ENCODE results near the gene TMEM115. TPM values are rescaled to one million over a fixed set of nuclear protein-coding genes. Genes with fewer than 3 reads are reported as not detected.

The TMEM115 gene
- total RNA-seq, 2 donors from 2014 or later, result 16.7 to 17.4 TPM

DNA sequence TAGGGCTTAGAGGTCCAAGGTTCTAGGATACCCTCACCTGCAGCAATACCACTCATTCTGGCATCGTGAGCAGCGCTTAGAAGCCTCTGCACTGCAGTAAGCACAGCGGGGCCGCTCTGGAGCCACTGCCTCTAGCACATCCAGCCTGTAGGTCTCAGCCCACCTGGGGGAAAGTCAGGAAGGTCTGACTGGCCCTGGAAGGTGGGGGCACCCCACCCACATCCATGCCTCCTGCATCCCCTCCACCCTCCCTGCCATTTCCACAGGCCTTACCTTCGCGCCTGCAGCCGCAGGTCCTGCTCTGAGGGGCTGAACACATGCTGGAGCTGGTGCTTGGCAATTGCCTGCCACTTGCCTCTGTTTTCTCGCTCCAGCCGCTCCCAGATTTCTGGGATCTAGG is 17.8 kb downstream of the TMEM115 start:
- no peak for ATAC-seq
- DNase-seq, result no peak
- Mint-ChIP-seq H3K36me3 (ENCODE audit: low read depth) (peaks cover 5% of the 10 kb centered on the region), H3K4me1 (peaks cover 41% of the 10 kb centered on the region), H3K27ac (peak overlapping the region; percentile 99), H3K4me3 (peak overlapping the region; percentile 97), H3K27me3 (no peaks in the 10 kb centered on the region)
- no peaks in the 10 kb centered on the region for H3K9me3 ChIP-seq (ENCODE audit: control insufficient read depth, low read length, poor library complexity, severe bottlenecking)

GRCh38 chr3:50340448-50341329 is 18.6 kb downstream of the TMEM115 start, which contains the start of gene RASSF1:
RASSF1 (minus strand) TSS chr3:50340836; CDS start chr3:50340805, 31 bp downstream.
- Mint-ChIP-seq H3K36me3 (ENCODE audit: low read depth) (peaks cover 5% of the 10 kb centered on the region), H3K4me1 (peaks cover 45% of the 10 kb centered on the region)

DNA sequence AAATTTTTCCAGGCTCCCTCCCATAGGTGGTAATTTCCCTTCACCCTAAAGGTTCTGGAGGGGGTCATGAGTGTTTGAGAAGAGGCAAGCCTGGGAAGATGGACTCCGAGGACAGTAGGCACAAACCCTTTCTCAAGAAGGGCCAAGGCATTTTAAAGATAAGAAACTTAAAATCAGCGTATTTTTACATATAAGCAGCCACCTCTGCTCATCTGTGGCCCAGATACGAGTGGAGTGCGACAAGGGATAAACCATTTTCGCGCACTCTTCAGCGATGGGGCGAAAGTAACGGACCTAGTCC is 19.2 kb downstream of the TMEM115 start:
- H3K36me3 Mint-ChIP-seq (ENCODE audit: low read depth), result peaks cover 5% of the 10 kb centered on the region
- H3K4me1 Mint-ChIP-seq, result peaks cover 50% of the 10 kb centered on the region
- ATAC-seq (no peak), DNase-seq (no peak)
- H3K9me3 ChIP-seq (ENCODE audit: control insufficient read depth, low read length, poor library complexity, severe bottlenecking), result no peaks in the 10 kb centered on the region
- H3K27me3 Mint-ChIP-seq, result no peaks in the 10 kb centered on the region
- peak overlapping the region; percentile 99 for H3K27ac Mint-ChIP-seq
- H3K4me3 Mint-ChIP-seq, result peak overlapping the region; percentile 97

More at GRCh38 chr3:50340448-50341329, 18.6 kb downstream of the TMEM115 start, which contains the start of gene RASSF1:
- ATAC-seq (peak; percentile 17), DNase-seq (peak in 2 of 3 donors; percentile 61 to 62)
- Mint-ChIP-seq H3K27ac (peak within 1 kb of the TSS; percentile 99), H3K27me3 (no peaks in the 10 kb centered on the region), H3K4me3 (peak within 1 kb of the TSS; percentile 97)
- no peaks in the 10 kb centered on the region for H3K9me3 ChIP-seq (ENCODE audit: control insufficient read depth, low read length, poor library complexity, severe bottlenecking)

DNA sequence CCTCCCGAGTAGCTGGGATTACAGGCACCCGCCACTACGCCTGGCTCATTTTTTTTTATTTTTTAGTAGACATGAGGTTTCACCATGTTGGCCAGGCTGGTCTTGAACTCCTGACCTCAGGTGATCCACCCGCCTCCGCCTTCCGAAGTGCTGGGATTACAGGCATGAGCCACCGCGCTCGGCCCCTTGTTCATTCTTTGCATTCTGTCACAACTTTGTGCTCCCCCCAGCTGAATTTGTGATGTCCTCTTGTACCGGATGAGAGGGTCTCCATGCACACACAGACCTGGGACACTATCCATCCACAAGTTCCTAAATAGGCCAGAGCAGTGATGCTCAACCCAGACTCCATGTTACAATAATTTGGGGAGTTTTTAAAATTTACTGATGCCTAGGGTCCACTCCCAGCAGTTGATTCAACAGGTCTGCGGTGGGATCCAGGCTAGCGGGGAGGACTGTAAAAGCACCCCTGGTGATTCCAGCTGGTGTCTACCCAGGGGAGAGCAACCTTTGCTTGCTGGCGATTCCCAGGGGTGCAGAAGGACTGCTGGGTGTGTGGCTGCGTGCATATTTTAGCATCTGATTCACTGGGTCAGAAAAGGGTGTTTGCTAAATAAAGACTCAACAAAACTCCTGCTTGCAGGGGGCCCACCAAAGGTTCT is 19.7 kb downstream of the TMEM115 start:
- Mint-ChIP-seq H3K36me3 (ENCODE audit: low read depth) (peaks cover 5% of the 10 kb centered on the region), H3K27me3 (no peaks in the 10 kb centered on the region), H3K4me1 (peaks cover 51% of the 10 kb centered on the region), H3K27ac (peak overlapping the region; percentile 99), H3K4me3 (peak overlapping the region; percentile 97)
- no peaks in the 10 kb centered on the region for H3K9me3 ChIP-seq (ENCODE audit: control insufficient read depth, low read length, poor library complexity, severe bottlenecking)
- DNase-seq, result no peak
- no peak for ATAC-seq

DNA sequence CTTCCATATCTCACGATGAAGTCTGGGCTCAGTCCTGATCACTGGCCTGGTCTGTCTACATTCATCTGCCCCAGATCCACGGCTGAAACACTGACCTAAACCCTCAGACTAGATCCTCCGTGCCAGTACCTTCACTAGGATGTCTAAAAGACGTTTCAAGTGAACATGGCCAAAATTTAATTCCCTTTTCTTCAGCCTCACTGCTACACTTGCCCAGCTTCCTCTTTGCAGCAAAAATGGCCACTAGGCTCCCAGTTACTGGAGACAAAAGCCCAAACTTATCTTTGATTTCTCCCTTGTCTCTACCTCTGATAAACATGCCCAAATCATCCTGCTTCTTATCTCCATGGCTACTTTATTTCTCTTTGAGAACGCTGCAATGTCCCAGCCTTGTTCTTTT is 20.4 kb downstream of the TMEM115 start:
- Mint-ChIP-seq H3K4me1 (peaks cover 55% of the 10 kb centered on the region), H3K27ac (peak overlapping the region; percentile 99), H3K4me3 (peak overlapping the region; percentile 97), H3K36me3 (ENCODE audit: low read depth) (peaks cover 5% of the 10 kb centered on the region), H3K27me3 (no peaks in the 10 kb centered on the region)
- DNase-seq (no peak), ATAC-seq (no peak)
- no peaks in the 10 kb centered on the region for H3K9me3 ChIP-seq (ENCODE audit: control insufficient read depth, low read length, poor library complexity, severe bottlenecking)

DNA sequence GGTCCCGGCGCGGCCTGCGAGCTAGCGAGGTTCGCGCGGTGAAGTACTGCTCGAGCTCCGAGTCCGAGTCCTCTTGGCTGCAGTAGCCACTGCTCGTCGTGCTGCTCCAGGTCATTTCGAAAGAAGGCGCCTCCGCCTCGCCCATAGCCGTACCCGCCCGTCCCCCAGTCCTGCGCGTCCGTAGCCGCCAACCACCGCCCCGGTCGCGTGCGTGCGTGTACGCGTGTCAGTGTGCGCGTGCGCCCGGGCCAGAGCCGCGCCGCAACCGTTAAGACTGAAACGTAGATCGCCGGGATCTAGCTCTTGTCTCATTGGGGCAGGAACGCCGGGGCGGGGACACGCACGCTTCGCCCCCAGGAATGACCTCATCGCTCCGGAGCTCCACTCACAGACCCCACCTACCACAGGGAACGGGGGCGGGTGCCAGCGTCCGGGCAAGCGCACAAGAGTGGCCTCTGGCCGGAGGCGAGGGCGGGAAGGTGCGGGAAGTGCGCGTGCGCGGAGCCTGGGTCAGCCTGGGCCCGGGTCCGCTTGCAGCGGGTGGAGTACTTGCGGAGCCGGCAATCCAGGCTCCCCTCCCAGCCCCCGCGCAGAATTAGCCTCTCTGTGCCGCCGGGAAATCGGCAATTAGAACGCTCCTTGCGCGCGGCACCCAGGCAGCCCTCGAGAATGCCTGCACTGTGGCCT is 22.0 kb downstream of the TMEM115 start:
- DNase-seq (peak; percentile 80 to 90 (median 85)), ATAC-seq (peak; percentile 81)
- Mint-ChIP-seq H3K27me3 (no peaks in the 10 kb centered on the region), H3K4me1 (peaks cover 56% of the 10 kb centered on the region), H3K36me3 (ENCODE audit: low read depth) (peaks cover 5% of the 10 kb centered on the region), H3K27ac (peak overlapping the region; percentile 99), H3K4me3 (peak overlapping the region; percentile 97)
- H3K9me3 ChIP-seq (ENCODE audit: control insufficient read depth, low read length, poor library complexity, severe bottlenecking), result no peaks in the 10 kb centered on the region

- no peaks in the 10 kb centered on the region for H3K9me3 ChIP-seq (ENCODE audit: control insufficient read depth, low read length, poor library complexity, severe bottlenecking)
- peaks cover 5% of the 10 kb centered on the region for H3K36me3 Mint-ChIP-seq (ENCODE audit: low read depth)
- no peaks in the 10 kb centered on the region for H3K27me3 Mint-ChIP-seq
- ATAC-seq, result peak; percentile 47
- DNase-seq, result no peak
- peak overlapping the region; percentile 97 for H3K4me3 Mint-ChIP-seq
- H3K27ac Mint-ChIP-seq, result peak overlapping the region; percentile 99
- peaks cover 56% of the 10 kb centered on the region for H3K4me1 Mint-ChIP-seq
Observed at GRCh38 chr3:50336452-50337174, 22.7 kb downstream of the TMEM115 start.

- peaks cover 5% of the 10 kb centered on the region for H3K36me3 Mint-ChIP-seq (ENCODE audit: low read depth)
- H3K27me3 Mint-ChIP-seq, result no peaks in the 10 kb centered on the region
- no peak for ATAC-seq
- no peaks in the 10 kb centered on the region for H3K9me3 ChIP-seq (ENCODE audit: control insufficient read depth, low read length, poor library complexity, severe bottlenecking)
- H3K4me3 Mint-ChIP-seq, result peak overlapping the region; percentile 19
- peaks cover 45% of the 10 kb centered on the region for H3K4me1 Mint-ChIP-seq
- no peak for DNase-seq
- peak overlapping the region; percentile 99 for H3K27ac Mint-ChIP-seq
Observed at GRCh38 chr3:50334339-50335075, 24.8 kb downstream of the TMEM115 start.

DNA sequence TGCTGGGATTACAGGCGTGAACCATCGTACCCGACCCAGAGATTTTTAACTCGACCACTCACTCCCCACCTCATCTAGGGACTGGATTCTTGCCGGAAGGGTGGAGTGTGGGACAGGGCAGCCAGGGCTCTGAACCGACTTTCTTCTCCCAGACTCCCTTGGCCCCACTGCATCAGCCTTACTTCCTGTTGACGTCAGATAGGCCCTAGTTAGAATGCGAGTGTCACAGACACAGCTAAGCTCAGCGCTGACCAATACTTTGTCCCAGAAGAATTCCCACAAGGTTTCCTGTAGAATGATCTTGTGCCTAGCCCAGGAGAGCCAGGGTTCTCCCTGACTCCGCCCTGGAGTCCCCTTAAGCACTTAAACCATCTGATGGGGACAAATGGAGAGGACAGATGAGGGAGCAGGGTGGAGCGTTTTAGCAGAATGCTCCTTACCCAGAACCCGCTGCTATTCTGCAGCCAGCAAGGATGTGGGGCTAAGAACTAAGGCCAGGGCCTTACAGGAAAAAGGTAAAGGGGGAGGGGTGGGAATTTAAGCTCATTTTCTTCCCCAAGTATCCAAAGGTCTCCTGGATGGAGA is 25.5 kb downstream of the TMEM115 start:
- H3K9me3 ChIP-seq (ENCODE audit: control insufficient read depth, low read length, poor library complexity, severe bottlenecking), result no peaks in the 10 kb centered on the region
- peaks cover 40% of the 10 kb centered on the region for H3K4me1 Mint-ChIP-seq
- peaks cover 3% of the 10 kb centered on the region for H3K36me3 Mint-ChIP-seq (ENCODE audit: low read depth)
- DNase-seq (no peak), ATAC-seq (no peak)
- H3K27me3 Mint-ChIP-seq, result no peaks in the 10 kb centered on the region
- H3K4me3 Mint-ChIP-seq, result peak overlapping the region; percentile 61
- H3K27ac Mint-ChIP-seq, result peak overlapping the region; percentile 99

DNA sequence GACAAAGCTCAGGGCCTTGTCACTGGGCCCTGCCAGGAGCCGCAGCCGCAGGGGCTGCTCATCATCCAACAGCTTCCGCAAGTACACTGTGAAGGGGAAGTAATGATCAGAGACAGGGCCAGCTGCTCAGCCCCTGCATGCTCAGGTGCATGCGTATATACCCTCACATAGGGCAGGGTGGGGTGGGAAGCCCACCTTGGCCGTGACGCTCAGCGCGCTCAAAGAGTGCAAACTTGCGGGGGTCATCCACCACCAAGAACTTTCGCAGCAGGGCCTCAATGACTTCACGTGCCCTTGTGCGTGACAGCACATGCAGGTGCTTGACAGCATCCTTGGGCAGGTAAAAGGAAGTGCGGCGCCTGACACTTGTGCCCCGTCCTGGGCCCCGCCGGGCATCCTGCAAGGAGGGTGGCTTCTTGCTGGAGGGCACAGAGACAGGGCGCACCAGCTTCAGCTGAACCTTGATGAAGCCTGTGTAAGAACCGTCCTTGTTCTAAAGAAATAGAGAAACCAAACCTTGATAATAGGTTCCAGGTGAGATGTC is 27.9 kb downstream of the TMEM115 start:
- Mint-ChIP-seq H3K4me1 (peaks cover 34% of the 10 kb centered on the region), H3K27ac (peak overlapping the region; percentile 21), H3K4me3 (no peak overlapping the region), H3K36me3 (ENCODE audit: low read depth) (no peaks in the 10 kb centered on the region), H3K27me3 (no peaks in the 10 kb centered on the region)
- no peaks in the 10 kb centered on the region for H3K9me3 ChIP-seq (ENCODE audit: control insufficient read depth, low read length, poor library complexity, severe bottlenecking)
- no peak for DNase-seq
- no peak for ATAC-seq

DNA sequence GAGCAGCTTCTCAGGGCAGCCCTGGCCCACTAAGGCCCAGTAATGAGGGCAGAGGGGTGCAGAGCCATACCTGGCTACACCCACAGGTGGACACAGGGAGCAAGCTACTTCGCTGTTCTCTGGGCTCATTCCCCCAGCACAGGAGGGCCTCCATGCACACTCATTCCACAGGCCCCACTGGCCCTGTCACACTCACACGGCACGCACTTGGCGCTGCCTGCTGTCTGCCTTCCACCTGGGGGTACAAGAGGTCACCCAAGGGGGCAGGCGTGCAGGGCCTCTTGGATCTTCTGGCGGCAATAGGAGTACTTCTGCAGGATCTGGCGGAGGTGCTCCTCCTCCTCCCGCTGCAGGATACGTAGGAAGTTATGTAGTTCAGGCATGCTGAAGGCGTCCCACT is 29.0 kb downstream of the TMEM115 start:
- ATAC-seq, result no peak
- peak in 1 of 3 donors; percentile 3 for DNase-seq
- no peaks in the 10 kb centered on the region for H3K9me3 ChIP-seq (ENCODE audit: control insufficient read depth, low read length, poor library complexity, severe bottlenecking)
- peaks cover 26% of the 10 kb centered on the region for H3K4me1 Mint-ChIP-seq
- H3K27me3 Mint-ChIP-seq, result no peaks in the 10 kb centered on the region
- H3K27ac Mint-ChIP-seq, result no peak overlapping the region
- H3K4me3 Mint-ChIP-seq, result no peak overlapping the region
- no peaks in the 10 kb centered on the region for H3K36me3 Mint-ChIP-seq (ENCODE audit: low read depth)
